Central memory CD4-positive, alpha-beta T cell (primary cell): ENCODE measurements around the gene CPA1.

Source experiments
- DNase-seq: peaks from one replicate; pipeline ENCODE4 v3.0.0; 2022

Gene CPA1

DNA sequence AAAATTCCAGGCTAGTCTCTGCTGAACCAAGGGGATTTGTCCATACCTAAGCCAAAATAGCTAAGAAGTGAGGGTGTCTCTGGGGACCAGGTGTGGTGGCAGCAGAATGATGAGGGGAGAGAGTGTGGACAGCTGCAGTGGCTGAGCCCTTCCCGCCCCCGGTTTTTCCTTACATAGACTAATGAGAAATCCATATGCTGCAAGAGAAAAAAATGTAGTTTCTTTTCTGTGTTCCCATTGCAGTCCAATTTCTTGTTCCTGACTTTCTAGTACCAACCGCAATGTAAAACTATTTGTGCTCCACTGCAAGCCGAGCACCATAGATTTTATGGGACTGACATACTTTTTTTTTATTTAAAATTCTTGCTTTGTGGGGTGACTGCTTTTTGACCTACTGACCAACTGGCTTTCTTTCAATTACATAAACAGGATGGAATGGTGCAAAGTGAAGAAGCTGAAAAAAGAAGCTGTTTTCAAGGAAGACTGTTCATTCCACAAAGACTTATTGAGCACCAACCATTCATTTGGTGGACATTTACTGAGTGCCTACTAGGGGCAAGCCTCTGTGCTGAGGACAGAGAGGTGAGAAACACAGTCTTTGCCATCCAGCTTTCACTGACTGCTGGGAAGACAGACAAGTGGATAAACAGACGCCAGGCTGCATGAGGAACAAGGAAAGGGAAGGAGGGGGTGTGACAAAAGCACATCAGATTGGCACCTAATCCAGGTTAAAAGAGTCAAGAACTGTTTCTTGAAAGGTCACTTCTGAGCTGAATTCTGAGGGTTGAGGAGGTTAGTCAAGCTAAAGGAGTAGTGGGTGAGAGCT lies 50.8 kb downstream of the CPA1 start:
- no peak for DNase-seq

DNA sequence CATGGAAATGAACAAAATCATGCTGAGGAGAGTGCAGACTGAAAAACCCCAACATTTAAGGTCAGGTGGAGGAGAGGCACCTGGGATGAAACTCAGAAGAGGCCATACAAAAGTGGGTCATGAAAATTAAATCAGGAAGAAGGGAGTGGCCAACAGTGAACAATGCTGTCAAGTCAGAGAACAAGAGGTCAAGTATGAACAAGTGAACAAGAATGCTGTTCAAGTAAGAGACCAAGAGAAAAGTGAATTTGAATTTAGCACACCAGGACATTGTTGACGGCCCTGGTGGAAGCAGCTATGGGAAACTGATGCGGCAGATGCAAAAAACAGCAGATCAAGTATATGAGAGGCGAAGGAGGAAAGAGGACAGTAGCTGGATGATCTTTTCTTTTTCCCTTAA lies 52.6 kb downstream of the CPA1 start:
- DNase-seq: no peak

DNA sequence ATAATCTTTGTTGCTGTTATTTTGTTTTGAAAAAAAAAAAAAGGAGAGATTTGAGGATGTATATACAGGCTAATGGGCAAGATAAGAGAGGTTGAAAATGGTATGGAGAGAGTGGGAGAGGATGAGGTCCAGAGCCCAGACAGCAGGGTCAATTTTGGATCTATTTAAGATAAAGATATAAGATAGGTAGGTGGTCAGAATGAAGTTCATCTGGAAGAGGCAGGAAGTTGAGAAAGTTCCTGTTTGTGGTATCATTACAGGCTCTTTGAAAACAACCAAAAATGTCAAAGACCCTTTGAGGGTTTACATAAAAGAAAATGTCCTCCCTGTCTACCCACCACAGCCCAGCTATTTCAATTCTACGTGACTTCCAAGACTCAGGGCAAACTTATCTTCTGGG lies 53.0 kb downstream of the CPA1 start:
- no peak for DNase-seq

DNA sequence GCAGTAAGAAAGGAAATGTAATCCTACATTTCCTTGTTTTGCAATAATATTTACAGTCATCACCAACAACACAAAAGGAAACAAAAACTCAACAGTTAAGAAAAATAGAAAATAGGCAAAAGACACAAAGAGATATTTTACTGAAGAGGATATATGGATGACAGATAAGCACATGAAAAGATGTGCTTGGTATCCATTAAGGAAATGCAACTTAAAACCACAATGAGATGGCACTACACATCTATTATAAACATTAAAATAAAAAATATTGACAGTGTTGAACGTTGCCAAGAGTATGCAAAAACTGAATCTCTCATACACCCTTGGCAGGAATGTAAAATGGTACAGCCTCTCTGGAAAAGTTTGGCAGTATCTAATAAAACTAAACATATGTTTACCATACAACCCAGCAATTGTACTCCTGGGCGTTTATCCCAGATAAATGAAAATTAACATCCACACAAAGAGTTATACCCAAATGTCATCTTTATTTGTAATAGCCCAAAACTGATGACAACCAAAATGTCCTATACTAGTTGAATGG lies 55.1 kb downstream of the CPA1 start:
- DNase-seq: no peak

DNA sequence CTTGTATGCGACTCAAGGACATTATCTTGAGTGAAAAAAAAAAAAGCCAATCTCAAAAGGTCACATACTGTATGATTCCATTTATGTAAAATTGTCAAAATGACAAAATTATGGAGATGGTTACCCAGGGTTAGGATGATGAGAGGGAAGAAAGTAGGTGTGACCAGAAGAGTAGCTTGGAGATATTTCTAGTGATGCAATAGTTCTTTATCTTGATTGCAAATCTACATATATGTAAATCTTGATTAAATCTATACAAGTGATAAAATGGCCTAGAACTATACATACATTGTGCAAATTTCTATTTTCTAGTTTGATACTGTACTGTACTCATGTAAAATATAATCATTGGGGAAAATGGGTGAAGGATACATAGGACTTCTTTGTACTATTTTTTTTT lies 56.0 kb downstream of the CPA1 start:
- no peak for DNase-seq
